ENCODE measurements around the gene PUS1.
A peak's percentile ranks its signal among the peaks of the same experiment; 100 is the strongest.

PUS1 gene

DNA sequence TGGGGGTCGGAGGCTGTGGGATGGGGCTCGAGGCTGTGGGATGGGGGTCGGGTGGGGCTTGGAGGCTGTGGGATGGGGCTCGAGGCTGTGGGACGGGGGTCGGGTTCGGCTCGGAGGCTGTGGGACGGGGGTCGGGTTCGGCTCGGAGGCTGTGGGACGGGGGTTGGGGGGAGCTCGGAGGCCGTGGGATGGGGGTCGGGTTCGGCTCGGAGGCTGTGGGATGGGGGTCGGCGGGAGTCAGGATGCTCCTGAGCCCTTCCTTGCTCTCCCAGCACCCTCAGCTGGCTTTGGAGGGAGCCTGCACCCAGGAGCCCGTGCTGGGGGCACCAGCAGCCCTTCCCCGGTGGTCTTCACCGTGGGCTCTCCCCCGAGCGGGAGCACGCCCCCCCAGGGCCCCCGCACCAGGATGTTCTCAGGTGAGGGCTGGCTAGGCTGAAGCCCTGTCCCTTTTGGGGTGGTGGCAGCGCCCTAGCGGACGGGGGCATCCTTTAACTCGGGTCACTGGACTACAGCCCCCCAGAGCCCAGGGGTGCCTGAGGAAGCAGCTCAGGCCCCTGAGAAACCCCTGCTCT lies 11.9 kb upstream of the PUS1 start:
- peak in 1 of 2 donors; percentile 34 for DNase-seq

DNA sequence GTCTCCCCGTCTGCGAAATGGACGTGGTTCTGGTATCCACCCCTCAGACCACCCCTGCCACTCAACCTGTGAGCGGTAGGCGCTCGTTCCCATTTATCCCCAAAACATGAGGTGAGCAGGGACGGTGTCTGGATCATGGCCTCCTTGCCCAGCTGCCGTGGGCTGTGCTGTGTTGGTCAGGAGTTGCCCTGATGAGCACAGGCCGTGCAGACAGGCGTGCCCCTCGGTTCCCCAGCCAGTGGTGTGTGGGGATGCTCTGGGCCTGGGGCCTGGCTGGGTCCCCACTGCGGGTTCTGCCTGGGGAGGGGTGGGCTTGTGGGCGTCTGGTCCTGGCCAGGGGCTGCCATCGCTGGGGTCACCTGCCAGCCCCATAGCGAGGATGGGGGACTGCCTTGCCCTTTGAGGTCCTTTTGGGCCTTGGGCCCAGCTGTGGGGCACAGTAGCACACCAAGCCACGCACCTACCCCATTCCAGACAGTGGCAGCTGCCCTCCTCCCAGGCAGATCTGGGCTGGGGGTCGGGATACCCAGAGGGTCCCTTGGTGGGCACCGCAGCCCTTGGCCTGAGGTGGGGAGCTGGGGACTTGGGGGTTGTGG lies 11.3 kb upstream of the PUS1 start:
- no peak for DNase-seq

GRCh38 chr12:131918311-131919050 lies 10.6 kb upstream of the PUS1 start:
- no peak for DNase-seq

GRCh38 chr12:131919051-131919347 lies 10.1 kb upstream of the PUS1 start:
- no peak for DNase-seq

DNA sequence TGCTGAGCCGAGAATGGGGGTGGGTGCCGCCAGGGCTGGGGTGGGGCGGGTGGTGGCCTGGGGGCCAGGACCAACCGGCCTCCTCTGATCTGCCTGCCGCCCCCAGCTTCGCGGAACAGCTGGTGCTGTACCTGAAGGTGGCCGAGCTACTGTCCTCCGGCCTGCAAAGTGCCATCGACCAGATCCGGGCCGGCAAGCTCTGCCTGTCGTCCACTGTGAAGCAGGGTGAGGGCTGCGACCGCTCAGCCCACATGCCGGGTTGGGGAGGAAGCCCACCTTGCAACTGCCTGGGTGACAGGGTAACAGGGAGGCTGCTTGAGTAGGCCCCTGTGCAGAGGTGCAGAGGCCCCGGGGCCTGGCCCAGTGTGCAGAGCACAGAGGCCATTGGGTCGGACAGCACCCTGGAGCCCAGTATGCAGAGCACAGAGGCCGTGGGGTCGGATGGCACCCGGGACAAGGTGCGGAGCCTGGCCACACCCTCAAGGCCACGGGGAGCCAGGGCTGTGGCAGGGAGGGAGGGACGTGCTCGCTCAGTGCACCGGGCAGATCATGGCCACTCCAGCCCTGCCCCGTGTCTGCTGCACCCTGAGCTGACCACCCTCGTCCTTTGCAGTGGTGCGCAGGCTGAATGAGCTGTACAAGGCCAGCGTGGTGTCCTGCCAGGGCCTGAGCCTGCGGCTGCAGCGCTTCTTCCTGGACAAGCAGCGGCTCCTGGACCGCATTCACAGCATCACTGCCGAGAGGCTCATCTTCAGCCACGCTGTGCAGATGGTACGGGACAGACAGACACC lies 9.5 kb upstream of the PUS1 start:
- no peak for DNase-seq

DNA sequence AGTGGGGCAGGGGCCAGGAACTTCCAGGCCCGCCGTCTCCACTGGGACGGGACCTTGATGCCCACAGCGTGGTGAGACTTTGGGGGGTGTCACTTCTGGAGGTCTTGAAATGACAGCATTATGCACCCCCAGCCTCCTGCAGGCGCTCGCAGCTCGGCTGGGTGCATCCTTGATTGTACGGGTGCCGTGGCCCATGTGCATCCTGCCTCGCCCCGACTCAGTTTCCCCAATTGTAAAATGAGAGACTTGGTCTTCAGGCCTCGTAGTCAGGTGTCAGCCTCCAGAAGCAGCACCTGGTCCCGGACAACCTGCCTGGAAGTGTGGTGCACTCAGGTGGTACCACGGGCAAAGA lies 8.9 kb upstream of the PUS1 start:
- no peak for DNase-seq

- no peak for DNase-seq
Observed at GRCh38 chr12:131920902-131921840, 7.9 kb upstream of the PUS1 start.

GRCh38 chr12:131921866-131922769 lies 7.0 kb upstream of the PUS1 start:
- no peak for DNase-seq

DNA sequence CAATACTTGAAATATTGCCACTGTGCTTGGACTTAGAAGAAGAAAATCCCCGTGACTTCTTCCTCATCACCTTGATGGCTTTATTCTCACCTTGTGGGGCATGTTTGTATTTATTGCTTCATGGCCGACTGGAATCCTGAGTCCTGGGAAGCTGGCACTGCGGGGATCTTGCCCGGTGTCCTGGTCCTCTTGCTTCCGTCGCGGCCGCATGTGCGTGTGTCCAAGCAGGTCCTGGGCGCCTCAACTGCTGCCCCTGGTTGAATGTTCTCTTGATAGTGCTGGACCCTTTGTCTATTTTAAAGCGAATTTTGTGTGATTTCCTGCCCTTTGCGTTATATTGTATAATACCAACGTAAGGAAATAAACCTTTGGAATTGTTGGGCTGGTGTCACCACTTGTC lies 6.3 kb upstream of the PUS1 start:
- no peak for DNase-seq

DNA sequence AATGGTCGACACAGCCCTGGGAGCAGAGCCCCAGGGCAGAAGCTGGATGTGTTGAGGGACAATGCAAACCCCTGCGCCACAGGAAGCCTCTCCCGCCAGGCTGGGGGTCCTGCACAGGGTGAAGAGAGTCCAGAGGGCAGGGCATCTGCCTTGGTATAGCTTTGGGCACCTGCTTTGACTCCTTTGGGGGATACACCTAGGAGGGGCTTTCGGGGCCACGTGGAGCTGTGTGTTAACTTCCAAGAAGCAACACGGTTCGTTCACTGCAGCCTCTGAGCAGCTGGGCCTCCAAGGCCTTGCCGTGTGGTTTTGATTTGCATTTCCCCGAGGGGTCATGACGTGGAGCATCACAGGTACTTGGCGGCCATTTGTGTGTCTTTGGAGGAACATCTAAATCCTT lies 5.8 kb upstream of the PUS1 start:
- DNase-seq: no peak

- no peak for DNase-seq
Observed at GRCh38 chr12:131927110-131928079, 1.7 kb upstream of the PUS1 start.

GRCh38 chr12:131928080-131928710 lies 881 bp upstream of the PUS1 start:
- DNase-seq: no peak

GRCh38 chr12:131929581-131930456 lies 743 bp downstream of the PUS1 start:
- DNase-seq: peak; percentile 41 to 45

DNA sequence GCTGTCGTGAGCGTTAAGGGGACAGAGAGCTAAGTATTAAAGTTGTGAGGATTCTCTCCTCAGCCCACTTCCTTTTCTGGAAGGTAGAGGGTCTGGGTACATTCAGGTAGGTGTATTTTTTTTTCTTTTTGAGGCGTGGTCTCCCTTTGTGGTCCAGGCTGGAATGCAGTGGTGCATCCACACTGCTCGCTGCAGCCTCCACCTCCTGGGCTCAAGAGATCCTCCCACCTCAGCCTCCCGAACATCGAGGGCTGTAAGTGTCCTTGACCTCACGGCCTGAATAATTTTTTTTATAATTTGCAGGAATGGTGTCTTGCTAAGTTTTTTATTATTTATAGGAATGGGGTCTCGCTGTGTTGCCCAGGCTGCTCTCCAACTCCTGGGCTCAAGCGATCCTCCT lies 1.4 kb downstream of the PUS1 start:
- no peak for DNase-seq

DNA sequence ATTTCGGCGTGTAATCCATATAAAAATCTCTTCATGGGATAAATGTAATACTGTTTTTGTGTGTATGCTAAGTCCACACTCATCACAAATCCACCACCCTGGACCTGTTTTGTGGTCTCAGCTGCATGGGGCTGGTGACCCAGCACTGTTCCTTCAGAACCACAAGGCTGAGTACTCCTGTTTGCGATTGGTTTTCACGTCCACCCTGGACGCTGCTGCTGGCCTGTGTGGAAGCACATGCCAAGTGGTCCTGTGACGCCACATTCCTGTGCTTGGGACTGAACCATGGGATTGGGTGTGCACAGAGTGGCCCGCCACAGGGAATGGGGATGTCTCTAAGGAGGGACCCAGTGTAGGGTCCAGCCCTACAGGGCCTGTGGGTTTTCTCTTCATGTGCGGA lies 4.3 kb downstream of the PUS1 start:
- DNase-seq: no peak

DNA sequence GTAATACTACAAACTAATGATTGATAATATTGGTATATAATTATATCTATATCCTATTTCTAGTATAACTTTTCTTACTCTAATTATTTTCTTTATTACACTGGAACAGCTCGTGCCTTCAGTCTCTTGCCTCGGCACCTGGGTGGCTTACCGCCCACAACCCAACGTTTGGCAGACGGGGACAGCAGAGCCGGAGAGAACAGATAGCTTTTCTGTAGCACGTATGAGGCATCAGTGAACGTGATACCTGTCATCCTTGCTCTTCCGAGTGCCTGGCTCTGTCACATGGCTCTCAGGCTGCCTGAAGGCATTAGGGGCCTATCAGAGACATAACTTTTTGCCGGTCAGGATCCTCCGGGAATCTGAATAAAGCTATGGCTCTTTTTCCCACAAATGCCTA lies 5.5 kb downstream of the PUS1 start:
- DNase-seq: no peak

DNA sequence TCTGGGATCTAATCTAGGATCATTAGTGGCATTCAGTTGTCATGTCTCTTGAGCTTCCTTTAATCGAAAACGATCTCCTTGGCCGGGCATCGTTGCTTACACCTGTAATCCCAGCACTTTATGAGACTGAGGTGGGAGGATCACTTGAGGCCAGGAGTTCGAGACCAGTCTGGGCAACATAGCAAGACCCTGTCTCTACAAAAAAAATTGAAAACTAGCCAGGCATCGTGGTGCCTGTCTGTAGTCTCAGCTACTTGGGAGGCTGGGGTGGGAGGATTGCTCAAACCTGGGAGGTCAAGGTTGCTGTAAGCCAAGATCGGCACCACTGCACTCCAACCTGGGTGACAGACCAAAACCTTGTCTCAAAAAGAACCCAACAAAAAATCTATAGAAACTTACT lies 9.0 kb downstream of the PUS1 start:
- DNase-seq: no peak

DNA sequence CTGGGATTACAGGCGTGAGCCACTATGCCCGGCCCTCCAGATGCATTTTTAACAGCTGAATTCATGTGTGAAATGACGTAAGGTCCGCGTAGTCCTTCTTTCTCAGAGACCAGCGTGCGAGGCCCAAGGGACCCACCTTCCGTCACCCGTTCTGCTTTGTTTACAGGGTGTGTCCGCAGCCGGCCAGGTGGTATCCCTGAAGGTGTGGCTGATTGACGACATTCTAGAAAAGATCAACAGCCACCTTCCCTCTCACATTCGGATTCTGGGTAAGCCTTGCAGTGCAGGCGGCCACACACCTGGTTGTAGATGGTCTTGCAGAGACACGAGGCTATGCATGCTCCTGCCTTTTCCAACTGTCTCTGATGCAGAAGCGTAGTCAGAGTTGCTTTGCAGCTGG lies 9.9 kb downstream of the PUS1 start:
- DNase-seq: no peak

DNA sequence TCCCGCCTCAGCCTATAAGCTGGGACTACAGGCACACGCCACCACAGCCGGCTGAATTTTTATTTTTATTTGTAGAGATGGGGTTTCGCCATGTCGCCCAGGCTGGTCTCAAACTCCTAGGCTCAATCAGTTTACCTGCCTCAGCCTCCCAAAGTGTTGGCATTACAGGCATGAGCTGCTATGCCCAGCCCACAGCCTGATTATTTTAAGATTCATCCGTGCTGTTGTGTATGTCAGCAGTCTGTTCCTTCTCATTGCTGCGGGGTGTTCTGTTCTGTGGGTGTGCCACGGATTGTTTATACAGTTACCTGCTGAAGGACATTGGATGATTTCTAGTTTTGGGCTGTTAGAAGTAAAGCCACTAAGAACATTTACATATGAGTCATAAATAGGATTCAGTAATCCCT lies 11.1 kb downstream of the PUS1 start:
- no peak for DNase-seq
